Loucy (cell line): ENCODE measurements around the gene LTF.

Source experiments
- H2AFZ ChIP-seq: fragments of 200-600 bp; sonication (generic); 2 replicates; pipeline ENCODE4 v1.6.0; 2016; ENCODE audit warnings: antibody characterized with exemption, mild to moderate bottlenecking, low read length, moderate library complexity
- H3F3A ChIP-seq: fragments of 200-600 bp; 2 replicates; pipeline ENCODE4 v1.6.0; 2016; ENCODE audit warnings: antibody characterized with exemption, low read depth, mild to moderate bottlenecking
- H3K27me3 ChIP-seq: fragments of 200-600 bp; sonication (generic); 2 replicates; pipeline ENCODE4 v1.6.1; 2014; ENCODE audit warnings: low read length, mild to moderate bottlenecking; ENCODE audit not compliant: insufficient read depth, poor library complexity, severe bottlenecking
- H3K36me3 ChIP-seq: fragments of 200-600 bp; sonication (generic); 2 replicates; pipeline ENCODE4 v1.6.1; 2016; ENCODE audit warnings: low read length; ENCODE audit not compliant: insufficient read depth
- H3K4me1 ChIP-seq: fragments of 200-600 bp; sonication (generic); 2 replicates; pipeline ENCODE4 v1.5.1; 2014; ENCODE audit warnings: low read length, mild to moderate bottlenecking; ENCODE audit not compliant: insufficient read depth, poor library complexity, severe bottlenecking
- H3K4me2 ChIP-seq: fragments of 200-600 bp; sonication (generic); 2 replicates; pipeline ENCODE4 v1.6.0; 2014; ENCODE audit warnings: antibody characterized with exemption, low read length, low read depth, mild to moderate bottlenecking; ENCODE audit not compliant: poor library complexity, severe bottlenecking
- H3K4me3 ChIP-seq: fragments of 200-600 bp; sonication (generic); 2 replicates; pipeline ENCODE4 v1.5.1; 2014; ENCODE audit warnings: low read length, mild to moderate bottlenecking, mixed read lengths; ENCODE audit not compliant: poor library complexity, severe bottlenecking
- H3K79me2 ChIP-seq: fragments of 200-600 bp; sonication (generic); 2 replicates; pipeline ENCODE4 v1.6.1; 2014; ENCODE audit warnings: low read length; ENCODE audit not compliant: insufficient read depth
- H3K9ac ChIP-seq: fragments of 200-600 bp; sonication (generic); 2 replicates; pipeline ENCODE4 v1.6.0; 2014; ENCODE audit warnings: mild to moderate bottlenecking, low read depth, low read length, moderate library complexity; ENCODE audit not compliant: poor library complexity, severe bottlenecking
- H3K9me2 ChIP-seq: fragments of 200-600 bp; sonication (generic); replicated peaks from 2 replicates; pipeline ENCODE4 v1.6.1; 2016; ENCODE audit warnings: low read depth, low read length, mixed read lengths
- H3K9me3 ChIP-seq: fragments of 200-600 bp; sonication (generic); 2 replicates; pipeline ENCODE4 v1.6.1; 2014; ENCODE audit warnings: mild to moderate bottlenecking, antibody characterized with exemption, low read length, low read depth; ENCODE audit not compliant: insufficient read depth
- H4K20me1 ChIP-seq: fragments of 200-600 bp; sonication (generic); 2 replicates; pipeline ENCODE4 v1.6.0; 2014; ENCODE audit warnings: antibody characterized with exemption, low read length, mild to moderate bottlenecking; ENCODE audit not compliant: insufficient read depth, poor library complexity, severe bottlenecking
- CTCF ChIP-seq: fragments of 200-600 bp; sonication (generic); conservative IDR thresholded peaks from 2 replicates; pipeline ENCODE4 v1.5.1; 2014; ENCODE audit warnings: mild to moderate bottlenecking, antibody characterized with exemption, low read length
- EZH2phosphoT487 ChIP-seq: fragments of 200-600 bp; IDR thresholded peaks from 2 replicates; pipeline ENCODE4 v1.6.1; 2018; ENCODE audit warnings: antibody characterized with exemption, mild to moderate bottlenecking, moderate library complexity, borderline replicate concordance

Gene LTF

GRCh38 chr3:46472736-46473135 is 8.0 kb upstream of the LTF start:
- no peaks in the 10 kb centered on the region for H3K9me2 ChIP-seq
- H3F3A ChIP-seq: no peaks in the 10 kb centered on the region
- H3K79me2 ChIP-seq: no peaks in the 10 kb centered on the region
- H3K9ac ChIP-seq: no peak overlapping the region
- H3K27me3 ChIP-seq: no peaks in the 10 kb centered on the region
- H4K20me1 ChIP-seq: no peaks in the 10 kb centered on the region
- no peak overlapping the region for H3K4me2 ChIP-seq
- H3K36me3 ChIP-seq: no peaks in the 10 kb centered on the region
- H3K9me3 ChIP-seq: no peaks in the 10 kb centered on the region
- no peaks in the 10 kb centered on the region for H3K4me1 ChIP-seq
- H2AFZ ChIP-seq: no peak overlapping the region
- H3K4me3 ChIP-seq: no peak overlapping the region
- TF ChIP-seq CTCF (no peak), EZH2phosphoT487 (no peak)

GRCh38 chr3:46471371-46471914 is 6.7 kb upstream of the LTF start:
- H3K9me3 ChIP-seq: no peaks in the 10 kb centered on the region
- no peaks in the 10 kb centered on the region for H3K27me3 ChIP-seq
- peaks cover under 1% of the 10 kb centered on the region for H3K4me1 ChIP-seq
- H3K4me2 ChIP-seq: no peak overlapping the region
- H3K36me3 ChIP-seq: no peaks in the 10 kb centered on the region
- H3F3A ChIP-seq: no peaks in the 10 kb centered on the region
- H2AFZ ChIP-seq: no peak overlapping the region
- no peaks in the 10 kb centered on the region for H3K79me2 ChIP-seq
- no peaks in the 10 kb centered on the region for H3K9me2 ChIP-seq
- TF ChIP-seq CTCF: no peak
- TF ChIP-seq EZH2phosphoT487: no peak
- H4K20me1 ChIP-seq: no peaks in the 10 kb centered on the region
- H3K4me3 ChIP-seq: no peak overlapping the region
- no peak overlapping the region for H3K9ac ChIP-seq

- no peak overlapping the region for H3K9ac ChIP-seq
- peaks cover 7% of the 10 kb centered on the region for H3K4me1 ChIP-seq
- no peaks in the 10 kb centered on the region for H3K79me2 ChIP-seq
- no peak overlapping the region for H3K4me3 ChIP-seq
- no peaks in the 10 kb centered on the region for H3K9me3 ChIP-seq
- H3K27me3 ChIP-seq: no peaks in the 10 kb centered on the region
- TF ChIP-seq EZH2phosphoT487: no peak
- no peak for TF ChIP-seq CTCF
- H2AFZ ChIP-seq: no peak overlapping the region
- no peaks in the 10 kb centered on the region for H3K9me2 ChIP-seq
- H4K20me1 ChIP-seq: no peaks in the 10 kb centered on the region
- H3K4me2 ChIP-seq: no peak overlapping the region
- H3K36me3 ChIP-seq: no peaks in the 10 kb centered on the region
- H3F3A ChIP-seq: no peaks in the 10 kb centered on the region
These were observed 6.1 kb upstream of the LTF start for GRCh38 chr3:46470831-46471230.
